Neural cell (in vitro differentiated cells): Measurements from ENCODE around the gene OR4D11.

Experiments
- CTCF ChIP-seq: fragments of 450-650 bp; IDR thresholded peaks from 2 replicates; pipeline ENCODE4 v1.5.1; 2014; ENCODE audit warnings: antibody characterized with exemption, mild to moderate bottlenecking, moderate library complexity; ENCODE audit not compliant: poor library complexity, severe bottlenecking
- EP300 ChIP-seq: fragments of 450-650 bp; conservative IDR thresholded peaks from 2 replicates; pipeline ENCODE4 v1.6.1; 2014; ENCODE audit warnings: antibody characterized with exemption, mild to moderate bottlenecking, moderate library complexity; ENCODE audit not compliant: poor library complexity, severe bottlenecking
- EZH2 ChIP-seq: fragments of 200-600, 300-800 bp; shearing (Covaris generic), sonication (generic); IDR thresholded peaks from 2 replicates; pipeline ENCODE4 v1.6.1; 2014; ENCODE audit warnings: antibody characterized with exemption, low read length, borderline replicate concordance, mild to moderate bottlenecking; ENCODE audit not compliant: insufficient read depth, poor library complexity, severe bottlenecking
- MXI1 ChIP-seq: fragments of 450-650 bp; conservative IDR thresholded peaks from 2 replicates; pipeline ENCODE4 v1.6.1; 2014; ENCODE audit warnings: antibody characterized with exemption, mild to moderate bottlenecking; ENCODE audit not compliant: poor library complexity, severe bottlenecking
- POLR2AphosphoS5 ChIP-seq: IDR thresholded peaks from 2 replicates; pipeline ENCODE4 v1.6.1; 2012
- REST ChIP-seq: IDR thresholded peaks from 2 replicates; pipeline ENCODE4 v1.6.1; 2012; ENCODE audit warnings: borderline replicate concordance
- SMC3 ChIP-seq: fragments of 450-650 bp; conservative IDR thresholded peaks from 2 replicates; pipeline ENCODE4 v1.6.1; 2014; ENCODE audit warnings: antibody characterized with exemption, mild to moderate bottlenecking, moderate library complexity; ENCODE audit not compliant: poor library complexity

GRCh38 chr11:59551659-59552521 lies 48.5 kb downstream of the OR4D11 start:
- TF ChIP-seq SMC3: no peak
- no peak for TF ChIP-seq EZH2
- TF ChIP-seq CTCF: no peak
- no peak for TF ChIP-seq MXI1
- no peak for TF ChIP-seq EP300
- no peak for TF ChIP-seq REST
- no peak for TF ChIP-seq POLR2AphosphoS5
